Measurements from ENCODE around the gene SREBF1.

The SREBF1 gene

DNA sequence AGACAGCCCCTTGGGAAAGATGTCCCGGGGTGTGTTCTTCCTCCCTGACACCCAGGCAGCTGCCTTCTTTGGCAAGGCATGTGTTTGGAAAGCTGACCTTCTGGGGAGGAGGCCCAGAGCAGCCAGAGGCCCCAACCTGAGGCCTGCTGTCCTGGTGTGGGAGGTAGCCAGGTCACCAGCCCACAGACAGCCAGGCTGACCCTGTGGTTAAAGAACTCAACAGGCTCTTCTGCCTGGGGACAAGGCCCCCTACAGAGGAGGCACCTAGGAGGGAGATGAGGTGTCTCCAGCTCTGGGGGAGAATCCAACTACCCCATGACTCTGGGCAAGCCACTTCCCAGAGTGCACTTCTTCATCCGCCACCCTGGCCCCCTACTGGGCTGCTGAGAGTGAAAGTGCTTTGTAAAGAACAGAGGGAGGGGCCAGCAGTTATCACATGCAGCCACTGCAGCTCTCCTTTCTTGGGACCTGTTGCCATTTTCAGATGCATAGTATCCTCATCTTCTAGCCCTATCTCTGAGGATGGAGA lies 13.1 kb upstream of the SREBF1 start:
- TF ChIP-seq POLR2A (IDR thresholded peaks at IDR 0.05; ENCODE audit: low read length), result no peak
- TF ChIP-seq GATA1 (IDR thresholded peaks at IDR 0.05; ENCODE audit: low read depth, low read length), result no peak
- peak; percentile 89 for DNase-seq

GRCh38 chr17:17849147-17849820 lies 12.5 kb upstream of the SREBF1 start:
- DNase-seq, result peak; percentile 77 to 80
- peak; percentile 37 for TF ChIP-seq POLR2A (IDR thresholded peaks at IDR 0.05; ENCODE audit: low read length)
- TF ChIP-seq GATA1 (IDR thresholded peaks at IDR 0.05; ENCODE audit: low read depth, low read length), result no peak

DNA sequence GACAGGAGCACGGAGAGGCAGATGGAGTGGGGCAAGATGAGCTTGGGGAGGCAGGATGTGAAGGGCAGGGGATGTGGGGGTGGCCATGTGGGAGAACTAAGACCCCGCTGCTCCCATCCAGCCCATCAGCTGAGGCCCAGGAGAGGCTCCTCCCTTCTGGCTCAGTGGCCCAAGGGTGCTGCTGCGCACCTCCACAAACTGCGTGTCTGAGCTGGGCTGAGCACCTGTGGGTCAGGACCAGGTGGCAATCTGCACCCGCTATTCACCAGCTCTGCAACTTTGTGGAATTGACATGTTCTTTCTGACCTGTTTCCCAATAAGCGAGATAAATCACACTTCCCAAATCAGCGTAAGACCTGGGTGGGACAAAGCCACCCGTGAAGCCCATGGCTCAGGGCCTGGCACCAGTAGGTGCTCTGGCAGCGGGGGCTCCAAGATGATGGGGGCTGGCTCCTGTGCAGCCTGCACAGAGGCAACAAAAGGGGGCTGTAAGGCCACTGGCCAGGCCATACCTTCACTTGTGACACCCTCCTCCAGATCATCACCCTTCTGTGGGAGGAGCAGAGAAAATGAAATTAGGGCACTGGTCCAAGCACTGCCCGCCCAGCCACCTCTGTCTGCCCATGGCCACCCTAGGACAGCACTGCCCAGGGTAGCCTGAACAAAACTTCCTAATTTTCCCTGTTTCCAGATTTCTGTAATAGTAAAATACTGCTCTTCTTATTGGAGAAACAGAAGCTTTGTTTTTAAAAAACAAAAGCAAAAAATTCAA lies 11.7 kb upstream of the SREBF1 start:
- DNase-seq, result no peak
- TF ChIP-seq POLR2A (IDR thresholded peaks at IDR 0.05; ENCODE audit: low read length) (no peak), GATA1 (IDR thresholded peaks at IDR 0.05; ENCODE audit: low read depth, low read length) (no peak)

DNA sequence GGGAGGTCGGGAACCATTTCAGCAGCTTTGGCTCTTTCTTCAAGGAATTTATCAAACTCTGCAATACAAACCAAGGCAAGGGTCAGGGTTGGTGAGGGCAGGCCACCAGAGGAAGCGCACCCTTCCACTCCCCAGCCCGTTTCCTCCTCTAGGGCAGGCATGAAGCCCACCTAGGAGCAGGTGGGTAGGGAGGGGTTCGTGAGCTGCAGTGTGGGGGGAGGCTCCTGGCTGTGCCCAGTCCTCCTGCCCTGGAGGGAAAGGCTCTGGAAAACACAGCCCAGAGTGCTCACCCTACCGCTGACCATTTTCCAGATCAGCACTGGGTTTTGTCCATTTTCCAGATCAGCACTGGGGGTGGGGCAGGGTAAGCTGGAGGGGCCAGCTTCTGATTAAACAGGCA lies 10.9 kb upstream of the SREBF1 start:
- TF ChIP-seq GATA1 (IDR thresholded peaks at IDR 0.05; ENCODE audit: low read depth, low read length) (no peak), POLR2A (IDR thresholded peaks at IDR 0.05; ENCODE audit: low read length) (no peak)
- DNase-seq, result no peak

DNA sequence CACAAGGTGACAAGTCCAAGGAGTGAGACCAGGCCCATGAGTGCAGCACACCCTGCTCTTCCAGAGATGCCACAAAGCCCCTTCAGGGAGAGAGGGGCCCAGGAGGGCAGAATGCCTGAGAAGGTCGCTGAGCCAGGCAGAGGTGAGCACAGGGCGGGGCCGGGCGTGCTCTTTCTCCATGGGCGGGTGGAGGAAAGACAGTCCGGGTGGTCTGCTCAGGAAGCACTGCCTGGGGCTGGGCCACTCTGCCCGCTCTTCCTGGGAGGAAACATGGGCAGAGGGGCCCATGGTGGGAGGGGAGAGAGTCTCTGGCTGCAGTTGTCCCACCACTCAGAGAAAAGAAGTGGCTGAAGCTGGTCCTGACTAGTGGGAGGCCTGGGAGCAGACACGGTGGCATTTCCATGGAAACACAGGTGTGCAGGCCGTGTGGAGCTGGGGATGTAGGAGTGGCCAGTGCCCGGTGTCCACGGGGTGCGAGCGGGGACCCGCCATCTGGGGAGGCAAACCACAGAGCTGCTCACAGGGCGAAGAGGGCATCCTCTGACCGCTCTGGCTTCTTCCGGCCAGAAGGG lies 10.4 kb upstream of the SREBF1 start:
- no peak for TF ChIP-seq GATA1 (IDR thresholded peaks at IDR 0.05; ENCODE audit: low read depth, low read length)
- no peak for TF ChIP-seq POLR2A (IDR thresholded peaks at IDR 0.05; ENCODE audit: low read length)

GRCh38 chr17:17846645-17847044 lies 9.9 kb upstream of the SREBF1 start:
- DNase-seq, result no peak
- TF ChIP-seq GATA1 (IDR thresholded peaks at IDR 0.05; ENCODE audit: low read depth, low read length) (no peak), POLR2A (IDR thresholded peaks at IDR 0.05; ENCODE audit: low read length) (no peak)

More for the DNA sequence above, 10.4 kb upstream of the SREBF1 start:
- DNase-seq, result no peak

DNA sequence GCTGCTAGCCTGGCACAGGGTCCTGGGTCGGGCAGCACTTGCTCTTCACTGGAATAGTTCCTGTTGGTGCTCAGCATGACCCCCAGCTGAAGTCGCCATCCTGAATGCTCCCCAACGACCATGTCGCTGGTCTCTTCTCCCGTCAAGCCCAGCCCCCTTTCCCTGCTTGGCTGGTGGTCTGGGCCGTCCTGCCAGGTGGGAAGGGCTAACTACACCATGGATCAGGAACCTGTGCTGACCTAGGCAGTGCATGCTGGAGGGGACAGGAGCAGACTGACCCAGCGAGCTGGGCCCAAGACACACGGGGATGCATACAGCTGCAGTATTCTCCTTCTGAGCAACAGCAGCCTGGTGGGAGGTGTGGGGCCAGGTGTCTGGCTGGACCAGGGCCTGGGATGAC lies 9.2 kb upstream of the SREBF1 start:
- no peak for TF ChIP-seq POLR2A (IDR thresholded peaks at IDR 0.05; ENCODE audit: low read length)
- no peak for TF ChIP-seq GATA1 (IDR thresholded peaks at IDR 0.05; ENCODE audit: low read depth, low read length)
- DNase-seq, result no peak

- TF ChIP-seq POLR2A (IDR thresholded peaks at IDR 0.05; ENCODE audit: low read length), result no peak
- TF ChIP-seq GATA1 (IDR thresholded peaks at IDR 0.05; ENCODE audit: low read depth, low read length), result no peak
- no peak for DNase-seq
Measured at GRCh38 chr17:17845046-17845775, 8.4 kb upstream of the SREBF1 start.

DNA sequence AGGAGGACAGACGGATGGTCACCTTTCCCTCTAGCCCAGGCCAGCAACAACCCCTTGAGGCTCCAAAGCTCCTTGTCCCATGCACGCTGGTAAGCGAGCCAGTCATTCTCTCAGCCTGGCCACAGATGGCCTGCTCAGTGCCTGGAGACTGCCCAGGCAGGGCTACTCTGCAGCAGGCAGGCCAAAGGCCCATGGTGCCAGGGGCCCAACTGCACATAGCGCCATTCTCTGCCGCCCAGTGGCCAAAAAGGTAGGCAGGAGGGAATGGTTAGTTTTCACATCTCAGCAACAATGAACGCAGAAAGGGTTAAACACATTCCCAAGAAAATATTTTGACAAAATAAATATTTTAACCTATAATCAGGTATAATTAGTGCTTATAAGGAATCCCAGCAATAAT lies 7.7 kb upstream of the SREBF1 start:
- DNase-seq, result no peak
- TF ChIP-seq GATA1 (IDR thresholded peaks at IDR 0.05; ENCODE audit: low read depth, low read length), result no peak
- TF ChIP-seq POLR2A (IDR thresholded peaks at IDR 0.05; ENCODE audit: low read length), result no peak

DNA sequence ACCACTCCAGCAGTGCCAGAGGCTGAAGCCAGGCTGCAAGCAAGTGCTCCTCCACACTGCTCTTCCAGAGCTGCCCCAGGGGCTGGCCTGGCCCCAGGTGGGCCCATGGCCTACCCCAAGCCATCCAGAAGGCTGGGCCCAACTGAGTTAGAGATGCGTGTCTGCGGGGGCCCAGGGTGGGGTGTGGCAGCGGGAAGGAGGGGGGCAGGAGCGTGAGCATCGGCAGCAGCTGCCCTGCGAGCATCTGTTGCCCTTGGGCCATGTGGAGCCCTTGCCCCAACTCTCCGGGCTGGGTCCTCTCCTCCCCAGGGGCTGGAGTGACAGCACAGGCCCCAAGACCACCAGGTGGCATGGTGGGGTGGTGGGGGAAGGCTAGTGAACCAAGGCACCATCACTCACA lies 7.3 kb upstream of the SREBF1 start:
- no peak for DNase-seq
- TF ChIP-seq GATA1 (IDR thresholded peaks at IDR 0.05; ENCODE audit: low read depth, low read length) (no peak), POLR2A (IDR thresholded peaks at IDR 0.05; ENCODE audit: low read length) (no peak)

DNA sequence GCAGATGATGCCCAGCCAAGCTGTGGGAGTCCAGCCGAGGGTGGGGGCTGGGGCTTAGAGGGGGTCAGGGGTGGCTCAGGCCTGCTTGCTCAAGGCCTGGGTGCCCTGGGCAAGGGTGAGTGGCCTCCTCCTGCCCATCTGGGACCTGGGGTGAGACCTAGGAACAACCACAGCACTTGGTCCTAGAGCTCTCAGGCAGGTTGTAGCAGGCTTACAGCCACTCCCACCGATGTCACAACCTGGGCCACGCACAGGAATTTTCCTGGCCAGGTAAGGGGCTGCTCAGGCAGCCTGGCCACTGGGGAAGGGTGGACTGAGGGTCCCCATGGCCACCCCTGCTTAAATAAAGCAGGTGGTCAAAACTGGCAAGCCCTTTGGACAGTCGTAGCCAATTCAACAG lies 6.3 kb upstream of the SREBF1 start:
- no peak for DNase-seq
- TF ChIP-seq POLR2A (IDR thresholded peaks at IDR 0.05; ENCODE audit: low read length) (no peak), GATA1 (IDR thresholded peaks at IDR 0.05; ENCODE audit: low read depth, low read length) (no peak)

- TF ChIP-seq POLR2A (IDR thresholded peaks at IDR 0.05; ENCODE audit: low read length), result no peak
- TF ChIP-seq GATA1 (IDR thresholded peaks at IDR 0.05; ENCODE audit: low read depth, low read length), result no peak
- peak; percentile 43 to 47 for DNase-seq
Measured at GRCh38 chr17:17842111-17842876, 5.5 kb upstream of the SREBF1 start.

DNA sequence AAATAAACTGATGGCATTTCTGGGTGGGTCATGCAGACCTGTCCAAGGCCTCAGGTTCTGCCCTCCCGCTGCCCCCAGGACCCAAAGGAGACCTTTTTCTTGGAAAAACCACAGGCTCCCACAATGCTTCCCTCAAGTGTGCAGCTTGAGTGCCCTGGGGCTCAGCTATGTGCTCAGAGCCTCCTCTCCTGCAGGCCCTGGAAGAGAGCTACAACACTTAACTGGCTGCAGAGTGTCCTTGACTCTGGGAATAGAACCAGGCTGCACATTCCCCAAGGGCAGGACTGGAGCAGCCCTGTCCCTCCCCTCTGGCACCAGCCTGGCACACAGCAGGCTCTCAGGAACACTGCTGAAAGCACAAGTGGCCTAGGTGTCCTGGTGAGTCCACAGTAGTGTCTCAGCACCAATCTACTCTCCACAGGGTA lies 4.8 kb upstream of the SREBF1 start:
- TF ChIP-seq GATA1 (IDR thresholded peaks at IDR 0.05; ENCODE audit: low read depth, low read length) (no peak), POLR2A (IDR thresholded peaks at IDR 0.05; ENCODE audit: low read length) (no peak)
- DNase-seq, result peak in 1 of 2 experiments; percentile 57

Data from erythroblast (primary cell).